ENCODE data around the gene SIK2. TPM values are rescaled to one million over a fixed set of nuclear protein-coding genes. Genes with fewer than 3 reads are reported as not detected.

Gene SIK2
- total and polyA plus RNA-seq, 2 donors (not counting 3 experiments of a cell fraction or from before 2014, with no cell fraction given) = 14.6 to 17.1 TPM

DNA sequence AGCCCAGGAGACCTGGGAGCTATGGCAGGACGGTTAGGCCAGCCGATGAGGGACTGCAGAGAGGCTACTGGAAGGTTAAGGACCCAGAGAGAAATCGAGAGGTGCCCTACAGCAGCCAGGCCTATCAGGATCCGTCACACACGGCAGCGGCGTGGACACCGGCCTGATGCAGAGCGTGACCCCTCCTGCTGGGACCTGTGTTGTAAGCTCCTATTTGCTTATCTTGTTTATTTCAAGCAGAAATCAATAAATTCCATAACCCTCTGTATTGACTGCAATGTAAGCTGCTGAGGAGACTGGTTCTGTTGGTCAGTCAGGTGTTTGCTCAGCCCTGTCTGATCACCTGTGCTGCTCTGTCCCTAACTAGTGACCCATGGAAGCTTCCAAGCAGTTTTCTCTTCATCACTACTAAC is 124.1 kb downstream of the SIK2 start:
- Histone ChIP-seq H3K4me2 (ENCODE audit: insufficient read depth, low read length) (no peak overlapping the region), H3K4me1 (ENCODE audit: control insufficient read depth, extremely low read depth, insufficient read depth, low read length) (peaks cover 11% of the 10 kb centered on the region), H3K9me3 (replicated peaks; ENCODE audit: control insufficient read depth, insufficient read depth, low read length) (no peaks in the 10 kb centered on the region), H3K9ac (replicated peaks; ENCODE audit: extremely low read depth, insufficient read depth, low read length) (no peak overlapping the region), H3K27me3 (ENCODE audit: control insufficient read depth in 2 of 2, insufficient read depth in 2 of 2, low read length in 2 of 2) (no peaks in the 10 kb centered on the region), H4K20me1 (replicated peaks; ENCODE audit: control insufficient read depth, extremely low read depth, insufficient read depth, low read length) (no peaks in the 10 kb centered on the region), H3K4me3 (replicated peaks in 1 of 3; ENCODE audit: insufficient read depth in 1 of 3, low read depth in 1 of 3, low read length in 3 of 3) (no peak overlapping the region), H2AFZ (ENCODE audit: low read depth, low read length) (no peak overlapping the region), H3K36me3 (ENCODE audit: control insufficient read depth in 2 of 2, extremely low read depth in 1 of 2, insufficient read depth in 2 of 2, low read length in 2 of 2) (peaks cover 0 to 27% of the 10 kb centered on the region in 2 experiments), H3K79me2 (ENCODE audit: control insufficient read depth, insufficient read depth, low read length) (no peaks in the 10 kb centered on the region), H3K27ac (ENCODE audit: insufficient read depth, low read depth, low read length) (no peak overlapping the region), H3K9me1 (replicated peaks; ENCODE audit: control insufficient read depth, extremely low read depth, insufficient read depth, low read length) (no peaks in the 10 kb centered on the region)
- ChIA-PET POLR2A (no interaction called here), CTCF (no interaction called here)
- TF ChIP-seq, protein P1, sequence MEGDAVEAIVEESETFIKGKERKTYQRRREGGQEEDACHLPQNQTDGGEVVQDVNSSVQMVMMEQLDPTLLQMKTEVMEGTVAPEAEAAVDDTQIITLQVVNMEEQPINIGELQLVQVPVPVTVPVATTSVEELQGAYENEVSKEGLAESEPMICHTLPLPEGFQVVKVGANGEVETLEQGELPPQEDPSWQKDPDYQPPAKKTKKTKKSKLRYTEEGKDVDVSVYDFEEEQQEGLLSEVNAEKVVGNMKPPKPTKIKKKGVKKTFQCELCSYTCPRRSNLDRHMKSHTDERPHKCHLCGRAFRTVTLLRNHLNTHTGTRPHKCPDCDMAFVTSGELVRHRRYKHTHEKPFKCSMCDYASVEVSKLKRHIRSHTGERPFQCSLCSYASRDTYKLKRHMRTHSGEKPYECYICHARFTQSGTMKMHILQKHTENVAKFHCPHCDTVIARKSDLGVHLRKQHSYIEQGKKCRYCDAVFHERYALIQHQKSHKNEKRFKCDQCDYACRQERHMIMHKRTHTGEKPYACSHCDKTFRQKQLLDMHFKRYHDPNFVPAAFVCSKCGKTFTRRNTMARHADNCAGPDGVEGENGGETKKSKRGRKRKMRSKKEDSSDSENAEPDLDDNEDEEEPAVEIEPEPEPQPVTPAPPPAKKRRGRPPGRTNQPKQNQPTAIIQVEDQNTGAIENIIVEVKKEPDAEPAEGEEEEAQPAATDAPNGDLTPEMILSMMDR (IDR thresholded peaks at IDR 0.05; ENCODE audit: extremely low read depth in 1 of 2, insufficient read depth in 1 of 2, low read depth in 1 of 2, low read length in 2 of 2) = no peak
- TF ChIP-seq JUN (IDR thresholded peaks at IDR 0.05; ENCODE audit: borderline replicate concordance, insufficient read depth, insufficient read length, low read depth) (no peak), FOS (IDR thresholded peaks at IDR 0.05; ENCODE audit: borderline replicate concordance, insufficient read depth, low read length) (no peak), MYC (IDR thresholded peaks at IDR 0.05; ENCODE audit: low read depth, low read length) (no peak), POLR2AphosphoS5 (IDR thresholded peaks at IDR 0.05; ENCODE audit: insufficient read depth, low read depth, low read length) (no peak), GATA2 (IDR thresholded peaks at IDR 0.05; ENCODE audit: insufficient read depth, insufficient read length, low read depth, low read length) (no peak), EZH2 (IDR thresholded peaks at IDR 0.05; ENCODE audit: borderline replicate concordance, low read depth, low read length, severe bottlenecking) (no peak), POLR2A (IDR thresholded peaks at IDR 0.05; ENCODE audit: low read depth, low read length) (no peak)
- TF ChIP-seq, protein P2, sequence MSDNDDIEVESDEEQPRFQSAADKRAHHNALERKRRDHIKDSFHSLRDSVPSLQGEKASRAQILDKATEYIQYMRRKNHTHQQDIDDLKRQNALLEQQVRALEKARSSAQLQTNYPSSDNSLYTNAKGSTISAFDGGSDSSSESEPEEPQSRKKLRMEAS (IDR thresholded peaks at IDR 0.05; ENCODE audit: insufficient read depth, insufficient read length) = no peak
- no peak for FAIRE-seq
- intact Hi-C loops (cut with micrococcal nuclease) = no loop called here
- no peak for DNase-seq (ENCODE audit: low read depth, low spot score)
- dilution Hi-C loops (cut with MboI; ENCODE audit: extremely low pct_ligation_motif_present, low sequenced_read_pairs) = no loop called here
- no TSS peak for BruUV-seq (replicated peaks)
